Measurements from ENCODE around the gene ATP4B.

Gene ATP4B

DNA sequence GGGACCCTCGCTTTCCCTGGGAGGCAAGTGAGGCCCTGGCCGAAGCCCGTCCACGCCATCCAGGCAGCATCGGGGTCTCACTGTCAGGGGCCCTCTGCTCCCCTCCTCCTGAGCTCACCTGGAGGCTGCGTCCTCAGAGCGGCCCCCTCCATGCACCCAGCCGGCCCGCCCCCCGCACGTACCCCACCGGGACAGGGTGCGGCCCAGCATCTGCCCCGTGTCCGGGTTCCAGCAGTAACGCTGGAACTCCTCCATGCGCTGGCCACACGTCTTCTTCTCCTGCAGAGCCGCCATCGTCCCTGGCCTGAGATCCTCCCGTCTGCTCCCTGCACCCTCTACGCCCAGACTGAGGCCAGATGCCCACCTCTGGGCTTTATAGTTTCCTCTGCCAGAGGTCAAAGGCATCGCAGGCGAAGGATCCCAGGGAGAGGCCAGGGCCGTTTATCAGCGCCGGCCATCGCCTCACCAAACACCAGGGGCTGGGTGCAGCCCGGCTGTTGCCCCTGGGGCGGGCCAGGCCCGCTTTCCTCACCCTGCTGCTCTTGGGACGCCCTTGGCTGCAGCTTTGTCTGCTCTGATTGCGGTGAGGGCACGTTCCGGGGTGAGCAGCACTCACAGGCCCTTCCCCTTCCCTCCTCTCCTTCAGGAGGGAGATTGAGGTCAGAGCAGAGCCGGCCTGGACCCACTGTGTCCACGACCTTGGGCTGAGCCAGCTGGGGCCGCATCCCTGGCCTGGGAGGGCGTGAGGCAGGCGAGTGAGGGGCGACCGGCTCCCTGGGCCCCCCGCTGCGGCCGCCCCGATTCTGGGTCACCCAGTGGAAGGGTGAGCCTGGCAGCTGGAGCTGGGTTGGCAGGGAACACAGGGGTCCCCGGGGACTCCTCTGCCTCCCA is at the start of gene ATP4B:
Gene ATP4B, minus strand, starts transcription at position 348 of the 891 bp plus-strand sequence. Its CDS starts 54 bp downstream, at position 294.
- no peak for DNase-seq

DNA sequence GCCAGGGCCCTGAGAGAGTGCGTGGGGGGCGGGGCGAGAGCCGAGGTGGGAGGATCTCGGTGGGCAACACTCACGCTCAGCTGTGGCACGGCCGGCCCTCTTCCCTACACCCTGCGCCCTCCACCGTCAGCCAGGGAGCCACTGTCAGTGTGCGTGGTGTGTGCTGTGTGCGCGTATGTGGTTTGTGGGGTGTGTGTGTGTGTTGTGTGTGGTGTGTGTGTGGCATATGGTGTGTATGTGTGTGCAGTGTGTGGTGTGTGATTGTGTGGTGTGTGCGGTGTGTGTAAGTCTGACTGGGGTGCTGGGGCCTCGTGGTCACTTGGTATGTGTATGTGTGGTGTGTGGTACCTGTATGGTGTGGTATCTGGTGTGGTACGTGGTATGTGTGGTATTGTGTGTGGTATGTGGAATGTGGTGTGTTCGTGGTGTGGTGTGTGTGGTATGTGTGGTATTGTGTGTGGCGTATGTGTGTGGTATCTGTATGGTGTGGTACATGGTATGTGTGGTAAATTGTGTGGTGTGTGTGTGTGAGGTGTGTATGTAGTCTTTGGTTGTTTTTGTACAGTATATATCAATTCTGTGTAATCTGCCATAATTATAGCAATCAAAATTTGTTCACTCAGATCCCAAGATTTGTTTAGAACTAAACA is 14.1 kb upstream of the ATP4B start:
- in situ Hi-C loops (cut with MboI; ENCODE audit: low pct_unique_long_range_greater_than_20kb, low sequenced_read_pairs) = no loop called here
- DNase-seq = no peak

More for the DNA sequence above, at the start of gene ATP4B:
- in situ Hi-C loops (cut with MboI; ENCODE audit: low pct_unique_long_range_greater_than_20kb, low sequenced_read_pairs) = no loop called here

DNA sequence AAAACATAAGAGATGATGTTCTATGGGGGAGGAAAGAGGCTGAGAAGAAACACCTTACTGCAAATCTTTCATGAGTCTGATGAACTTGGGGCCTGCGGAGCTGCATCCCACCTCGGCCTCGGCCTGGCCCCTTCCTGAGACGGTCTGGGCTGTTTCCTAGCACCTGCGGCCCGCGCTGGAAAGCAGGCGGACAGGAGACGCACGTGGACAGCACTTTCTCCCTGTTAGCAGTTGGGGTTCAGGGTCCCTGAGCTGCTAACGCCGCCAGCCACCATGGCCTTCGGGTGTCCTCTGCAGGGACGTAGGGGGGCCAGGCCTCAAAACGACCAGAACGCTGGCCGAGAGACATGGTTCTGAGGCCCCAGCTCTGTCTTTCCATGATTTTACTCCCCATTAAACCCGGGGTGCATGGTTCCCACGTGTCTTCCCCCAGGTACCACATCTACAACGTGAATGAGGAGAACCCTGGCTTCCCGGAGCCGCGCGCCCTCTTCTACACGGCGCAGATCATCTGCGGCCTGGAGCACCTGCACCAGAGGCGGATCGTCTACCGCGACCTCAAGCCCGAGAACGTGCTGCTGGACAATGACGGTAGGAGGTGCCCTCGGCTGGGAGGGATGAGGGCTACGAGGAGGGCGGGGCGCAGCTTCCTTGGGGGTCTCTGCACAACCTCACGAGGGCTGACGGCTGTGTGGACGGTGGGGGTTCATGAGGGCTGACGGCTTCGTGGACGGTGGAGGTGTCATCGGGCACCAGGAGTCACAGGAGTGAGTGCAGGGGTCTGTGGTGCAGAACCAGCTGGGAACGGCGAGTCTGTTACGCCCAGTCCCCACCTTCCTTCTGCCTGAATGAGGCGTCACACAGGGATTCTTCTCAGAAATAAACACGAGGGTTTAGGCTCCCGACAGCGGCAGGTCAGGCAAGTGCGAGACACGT is 13.3 kb upstream of the ATP4B start:
- DNase-seq = no peak
- in situ Hi-C loops (cut with MboI; ENCODE audit: low pct_unique_long_range_greater_than_20kb, low sequenced_read_pairs) = no loop called here

DNA sequence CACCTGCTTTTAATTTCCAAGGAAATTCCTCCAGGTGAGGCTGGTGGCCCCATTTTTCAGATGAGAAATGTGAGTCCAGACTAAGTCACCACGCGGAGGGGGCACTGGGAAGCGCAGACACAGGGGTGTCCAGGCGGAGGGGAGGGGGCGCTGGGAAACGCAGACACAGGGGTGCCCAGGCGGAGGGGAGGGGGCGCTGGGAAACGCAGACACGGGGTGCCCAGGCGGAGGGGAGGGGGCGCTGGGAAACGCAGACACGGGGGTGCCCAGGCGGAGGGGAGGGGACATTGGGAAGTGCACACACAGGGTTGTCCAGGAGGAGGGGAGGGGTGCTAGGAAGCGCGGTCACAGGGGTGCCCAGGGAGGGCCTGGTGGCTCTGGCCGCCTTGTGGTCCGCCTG is 12.5 kb upstream of the ATP4B start:
- in situ Hi-C loops (cut with MboI; ENCODE audit: low pct_unique_long_range_greater_than_20kb, low sequenced_read_pairs) = no loop called here
- DNase-seq = no peak

DNA sequence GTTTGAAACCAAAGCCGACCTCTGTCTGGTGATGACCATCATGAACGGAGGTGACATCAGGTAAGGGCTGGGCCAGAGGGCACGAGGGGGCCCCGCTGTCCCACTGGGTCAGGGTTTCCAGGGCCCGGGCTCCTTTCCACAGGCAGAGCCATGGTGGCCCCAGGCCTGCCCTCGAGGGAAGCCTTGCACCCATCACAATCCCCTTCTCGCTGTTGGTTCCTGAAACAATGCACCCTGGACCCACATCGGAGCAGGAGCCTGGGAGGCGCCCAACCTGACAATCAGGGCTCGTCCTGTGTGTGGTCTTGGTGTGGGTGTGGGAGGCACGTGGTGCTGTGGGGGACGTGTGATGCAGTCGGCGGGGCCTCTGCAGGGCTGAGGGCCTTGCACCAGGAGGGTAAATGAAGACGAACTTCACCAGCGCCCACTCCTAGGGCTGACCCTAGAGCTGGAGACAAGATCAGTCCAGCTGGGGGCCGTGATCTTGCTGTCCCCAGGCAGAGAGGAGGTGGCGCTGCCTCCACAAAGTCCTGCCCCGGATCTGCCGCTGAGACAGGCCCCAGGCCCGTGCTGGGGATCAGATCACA is 11.8 kb upstream of the ATP4B start:
- no peak for DNase-seq
- in situ Hi-C loops (cut with MboI; ENCODE audit: low pct_unique_long_range_greater_than_20kb, low sequenced_read_pairs) = no loop called here

DNA sequence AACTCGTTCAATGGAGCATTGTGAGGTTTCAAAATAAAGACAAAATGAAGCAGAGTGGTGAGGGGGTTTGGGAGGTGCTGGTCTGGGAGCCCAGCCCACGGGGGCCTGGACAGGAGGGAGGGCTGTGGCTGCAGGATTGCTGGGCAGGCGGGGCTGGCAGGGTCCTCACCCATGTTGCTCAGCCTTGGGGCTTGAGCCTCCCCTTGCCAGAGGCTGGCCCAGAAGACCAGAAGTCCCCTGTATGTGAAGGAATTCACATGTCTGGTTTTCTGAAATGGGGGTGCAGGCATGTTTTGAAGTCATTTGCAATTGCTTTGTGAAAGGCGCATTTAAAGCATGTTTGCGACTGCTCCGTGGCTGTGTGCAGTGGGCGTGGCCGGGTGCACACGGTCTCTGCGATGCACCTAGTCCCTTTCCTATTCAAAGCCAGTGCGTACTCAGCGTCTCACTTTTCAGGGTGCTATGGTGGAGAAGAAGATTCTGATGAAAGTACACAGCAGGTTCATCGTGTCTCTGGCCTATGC is 11.3 kb upstream of the ATP4B start:
- in situ Hi-C loops (cut with MboI; ENCODE audit: low pct_unique_long_range_greater_than_20kb, low sequenced_read_pairs) = no loop called here
- no peak for DNase-seq

DNA sequence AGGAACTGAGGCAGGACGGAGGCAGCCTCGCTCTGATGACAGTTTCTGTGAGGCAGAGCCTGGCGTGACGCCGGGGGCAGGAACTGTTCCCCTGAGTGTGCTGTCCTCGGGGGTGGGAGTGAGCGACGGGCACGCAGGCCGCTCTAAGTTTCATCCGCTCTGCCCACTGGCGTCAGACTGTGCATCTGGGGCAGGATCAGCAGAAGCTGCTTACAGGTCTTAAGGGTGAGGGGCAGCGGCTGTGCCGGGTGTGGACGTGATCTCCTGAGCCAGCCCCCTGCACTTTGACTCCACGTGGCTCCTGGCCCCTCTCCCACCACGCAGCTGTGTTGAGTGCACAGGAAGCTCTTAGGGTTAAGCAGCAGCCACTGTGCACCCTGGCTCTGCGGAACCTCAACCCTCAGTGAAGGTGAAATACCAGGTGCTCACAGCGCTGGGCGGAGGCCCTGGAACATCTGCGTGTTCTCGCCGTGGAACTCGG is 10.5 kb upstream of the ATP4B start:
- in situ Hi-C loops (cut with MboI; ENCODE audit: low pct_unique_long_range_greater_than_20kb, low sequenced_read_pairs) = no loop called here
- DNase-seq = no peak

DNA sequence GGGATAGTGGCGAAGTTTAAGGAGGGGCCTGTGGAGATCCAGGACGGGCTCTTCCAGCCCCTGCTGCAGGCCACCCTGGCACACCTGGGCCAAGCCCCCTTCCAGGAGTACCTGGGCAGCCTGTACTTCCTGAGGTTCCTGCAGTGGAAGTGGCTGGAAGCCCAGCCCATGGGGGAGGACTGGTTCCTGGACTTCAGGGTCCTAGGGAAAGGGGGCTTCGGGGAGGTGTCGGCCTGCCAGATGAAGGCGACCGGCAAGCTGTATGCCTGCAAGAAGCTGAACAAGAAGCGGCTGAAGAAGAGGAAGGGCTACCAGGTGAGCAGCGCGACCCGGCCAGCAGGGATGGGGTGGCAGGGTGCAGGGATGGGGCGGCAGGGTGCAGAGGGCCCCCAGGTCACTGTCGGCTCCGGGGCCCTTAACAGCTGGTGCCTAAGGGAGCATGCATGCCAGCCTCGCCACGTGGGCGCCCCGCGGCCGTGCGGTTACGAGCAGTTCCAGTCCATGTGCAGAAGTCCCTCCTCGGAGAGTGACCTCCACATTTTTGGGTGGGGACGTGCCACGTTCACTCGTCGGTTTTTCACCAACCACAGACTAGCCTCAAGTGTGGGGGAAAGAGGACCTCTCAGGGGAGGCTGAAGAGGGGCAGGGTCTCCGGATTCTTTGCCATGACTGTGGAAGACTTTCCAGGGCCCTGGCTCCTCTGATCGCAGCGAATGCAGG is 9.9 kb upstream of the ATP4B start:
- DNase-seq = no peak
- in situ Hi-C loops (cut with MboI; ENCODE audit: low pct_unique_long_range_greater_than_20kb, low sequenced_read_pairs) = no loop called here

DNA sequence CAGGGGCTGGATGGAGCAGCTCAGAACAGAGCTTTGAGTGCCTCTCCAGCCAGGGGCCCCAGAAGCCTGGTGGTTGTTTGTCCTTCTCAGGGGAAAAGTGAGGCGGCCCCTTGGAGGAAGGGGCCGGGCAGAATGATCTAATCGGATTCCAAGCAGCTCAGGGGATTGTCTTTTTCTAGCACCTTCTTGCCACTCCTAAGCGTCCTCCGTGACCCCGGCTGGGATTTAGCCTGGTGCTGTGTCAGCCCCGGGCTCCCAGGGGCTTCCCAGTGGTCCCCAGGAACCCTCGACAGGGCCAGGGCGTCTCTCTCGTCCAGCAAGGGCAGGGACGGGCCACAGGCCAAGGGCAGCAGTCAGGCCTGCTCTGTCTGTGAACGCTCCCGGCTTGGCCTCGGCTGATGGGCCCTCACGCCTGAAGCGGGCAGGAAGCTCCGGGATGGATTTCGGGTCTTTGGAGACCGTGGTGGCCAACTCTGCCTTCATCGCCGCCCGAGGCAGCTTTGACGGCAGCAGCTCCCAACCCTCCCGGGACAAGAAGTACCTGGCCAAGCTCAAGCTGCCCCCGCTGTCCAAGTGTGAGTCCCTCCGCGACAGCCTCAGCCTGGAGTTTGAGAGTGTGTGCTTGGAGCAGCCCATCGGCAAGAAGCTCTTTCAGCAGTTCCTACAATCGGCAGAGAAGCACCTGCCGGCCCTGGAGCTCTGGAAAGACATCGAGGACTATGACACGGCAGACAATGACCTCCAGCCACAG is 9.1 kb upstream of the ATP4B start, which contains the start of gene GRK1:
Gene GRK1, plus strand, starts transcription at position 269 of the 751 bp plus-strand sequence. Its CDS starts 168 bp downstream, at position 437.
- DNase-seq = no peak
- in situ Hi-C loops (cut with MboI; ENCODE audit: low pct_unique_long_range_greater_than_20kb, low sequenced_read_pairs) = no loop called here

DNA sequence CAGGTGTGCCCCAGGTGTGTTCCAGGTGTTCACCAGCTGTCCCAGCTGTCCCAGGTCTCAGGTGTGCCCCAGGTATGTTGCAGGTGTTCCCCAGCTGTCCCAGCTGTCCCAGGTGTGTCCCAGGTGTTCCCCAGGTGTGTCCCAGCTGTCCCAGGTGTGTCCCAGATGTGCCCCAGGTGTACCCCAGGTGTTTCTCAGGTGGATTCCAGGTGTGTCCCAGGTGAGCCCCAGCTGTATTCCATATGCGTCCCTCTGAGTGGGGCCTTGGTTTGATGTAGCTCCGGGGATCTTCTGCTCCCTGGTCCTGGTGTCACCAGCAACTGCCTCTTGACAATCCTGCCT is 8.3 kb upstream of the ATP4B start:
- DNase-seq = no peak
- in situ Hi-C loops (cut with MboI; ENCODE audit: low pct_unique_long_range_greater_than_20kb, low sequenced_read_pairs) = no loop called here

DNA sequence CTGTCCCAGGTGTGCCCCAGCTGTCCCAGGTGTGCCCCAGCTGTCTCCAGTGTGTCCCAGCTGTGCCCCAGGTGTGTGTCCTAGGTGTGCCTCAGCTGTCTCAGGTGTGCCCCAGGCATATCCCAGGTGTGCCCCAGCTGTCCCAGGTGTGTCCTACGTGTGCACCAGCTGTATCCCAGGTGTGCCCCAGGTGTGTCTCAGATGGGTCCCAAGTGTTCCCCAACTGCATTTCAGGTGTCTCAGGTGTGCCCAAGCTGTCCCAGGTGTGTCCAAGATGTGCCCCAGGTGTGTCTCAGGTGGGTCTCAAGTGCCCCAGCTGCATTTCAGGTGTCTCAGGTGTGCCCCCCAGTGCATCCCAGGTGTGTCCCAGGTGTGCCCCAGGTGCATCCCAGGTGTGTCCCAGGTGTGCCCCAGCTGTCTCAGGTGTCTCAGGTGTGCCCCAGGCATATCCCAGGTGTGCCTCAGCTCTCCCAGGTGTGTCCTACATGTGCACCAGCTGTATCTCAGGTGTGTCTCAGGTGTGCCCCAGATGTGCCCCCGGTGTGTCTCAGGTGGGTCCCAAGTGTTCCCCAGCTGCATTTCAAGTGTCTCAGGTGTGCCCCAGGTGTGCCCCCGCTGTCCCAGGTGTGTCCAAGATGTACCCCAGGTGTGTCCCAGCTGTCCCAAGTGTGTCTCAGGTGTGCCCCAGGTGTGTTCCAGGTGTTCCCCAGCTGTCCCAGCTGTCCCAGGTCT is 7.8 kb upstream of the ATP4B start:
- in situ Hi-C loops (cut with MboI; ENCODE audit: low pct_unique_long_range_greater_than_20kb, low sequenced_read_pairs) = no loop called here
- DNase-seq = no peak

DNA sequence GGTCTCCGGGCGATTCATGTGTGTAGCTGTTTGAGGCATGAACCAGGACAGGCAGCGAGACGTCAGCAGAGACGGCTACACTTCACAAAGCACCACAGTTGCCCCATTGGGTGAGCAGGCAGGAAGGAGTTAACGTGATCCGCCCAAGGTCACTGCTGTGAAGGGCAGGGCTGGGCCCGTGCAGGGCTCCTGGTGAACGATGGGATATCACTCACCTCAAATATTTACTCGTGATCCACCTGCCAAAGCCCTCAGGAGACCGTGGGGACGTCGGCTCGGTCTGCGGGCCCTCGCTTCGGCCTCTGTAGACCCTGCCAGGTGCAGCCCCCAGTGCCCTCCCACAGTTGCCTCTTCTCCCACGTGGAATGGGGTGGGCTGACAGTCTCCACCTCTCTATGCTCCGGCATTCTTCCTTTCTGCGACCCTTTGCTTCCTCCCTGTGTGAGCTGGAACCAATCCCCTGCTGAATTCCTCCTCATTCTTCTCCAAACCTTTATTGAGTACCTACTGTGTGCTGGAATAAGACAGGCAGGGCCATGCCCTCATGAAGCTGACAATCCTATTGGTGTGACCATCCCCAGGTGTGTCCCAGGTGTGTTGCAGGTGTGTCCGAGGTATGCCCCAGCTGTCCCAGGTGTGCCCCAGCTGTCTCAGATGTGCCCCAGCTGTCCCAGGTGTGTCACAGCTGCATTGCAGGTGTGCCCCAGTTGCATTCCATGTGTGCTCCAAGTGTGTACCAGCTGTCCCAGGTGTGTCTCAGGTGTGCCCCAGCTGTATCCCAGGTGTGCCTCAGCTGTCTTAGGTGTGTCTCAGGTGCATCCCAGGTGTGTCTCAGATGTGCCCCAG is 7.0 kb upstream of the ATP4B start:
- in situ Hi-C loops (cut with MboI; ENCODE audit: low pct_unique_long_range_greater_than_20kb, low sequenced_read_pairs) = no loop called here
- DNase-seq = no peak

DNA sequence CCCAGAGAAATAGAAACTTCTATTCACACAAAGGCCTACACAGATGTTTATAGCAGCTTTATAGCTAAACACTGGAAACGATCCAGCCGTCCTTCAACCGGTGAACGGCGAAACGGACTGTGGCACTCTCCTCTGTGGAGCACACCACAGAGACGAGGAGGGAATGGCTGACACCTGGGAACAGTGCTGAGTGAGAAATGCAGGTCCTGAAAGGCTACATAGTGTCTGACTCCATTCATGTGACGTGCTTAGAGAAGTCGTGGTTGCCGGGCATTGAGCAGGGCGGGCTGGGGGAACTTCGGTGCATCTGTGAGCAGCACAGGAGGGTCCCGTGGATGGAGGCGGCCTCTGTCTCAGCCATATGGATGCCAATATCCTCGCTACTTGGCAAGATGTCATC is 5.9 kb upstream of the ATP4B start:
- DNase-seq = no peak

DNA sequence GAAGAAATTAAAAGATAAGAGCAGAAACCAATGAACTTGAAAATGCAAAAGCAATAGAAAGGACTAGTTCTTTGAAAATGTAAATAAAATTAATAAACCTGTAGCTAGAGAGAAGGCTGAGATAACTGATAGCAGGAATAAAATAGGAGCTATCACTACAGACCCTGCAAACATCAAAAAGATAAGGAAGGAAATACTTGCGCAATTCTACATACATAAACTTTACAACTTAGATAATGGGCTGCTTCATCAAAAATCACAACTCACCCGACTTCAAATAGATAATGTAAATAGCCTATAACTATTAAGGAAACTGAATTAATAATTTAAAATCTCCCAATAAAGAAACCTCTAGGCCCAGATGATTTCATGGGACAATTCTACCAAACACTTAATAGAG is 3.5 kb upstream of the ATP4B start:
- in situ Hi-C loops (cut with MboI; ENCODE audit: low pct_unique_long_range_greater_than_20kb, low sequenced_read_pairs) = no loop called here
- no peak for DNase-seq

More for the DNA sequence above, 5.9 kb upstream of the ATP4B start:
- in situ Hi-C loops (cut with MboI; ENCODE audit: low pct_unique_long_range_greater_than_20kb, low sequenced_read_pairs) = no loop called here

DNA sequence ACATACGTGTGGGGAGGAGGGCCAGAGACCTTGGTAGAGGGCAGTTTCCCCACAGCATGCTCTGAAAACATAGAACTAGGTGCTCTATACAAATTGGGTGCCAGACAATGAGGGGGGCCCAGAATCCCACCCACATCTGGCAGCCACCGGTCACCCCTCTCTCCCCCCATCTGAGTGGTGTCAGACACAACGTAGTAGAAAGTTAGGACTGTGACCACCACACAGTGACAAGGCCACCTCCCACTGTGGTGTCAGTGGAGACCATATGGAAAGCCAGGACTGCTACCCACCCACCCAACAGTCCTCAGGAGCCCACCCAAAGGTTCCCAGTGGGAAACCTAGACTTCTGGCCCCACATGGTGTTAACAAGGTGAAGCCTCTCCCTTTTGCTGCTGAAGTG is 2.1 kb upstream of the ATP4B start:
- DNase-seq = no peak
- in situ Hi-C loops (cut with MboI; ENCODE audit: low pct_unique_long_range_greater_than_20kb, low sequenced_read_pairs) = no loop called here

DNA sequence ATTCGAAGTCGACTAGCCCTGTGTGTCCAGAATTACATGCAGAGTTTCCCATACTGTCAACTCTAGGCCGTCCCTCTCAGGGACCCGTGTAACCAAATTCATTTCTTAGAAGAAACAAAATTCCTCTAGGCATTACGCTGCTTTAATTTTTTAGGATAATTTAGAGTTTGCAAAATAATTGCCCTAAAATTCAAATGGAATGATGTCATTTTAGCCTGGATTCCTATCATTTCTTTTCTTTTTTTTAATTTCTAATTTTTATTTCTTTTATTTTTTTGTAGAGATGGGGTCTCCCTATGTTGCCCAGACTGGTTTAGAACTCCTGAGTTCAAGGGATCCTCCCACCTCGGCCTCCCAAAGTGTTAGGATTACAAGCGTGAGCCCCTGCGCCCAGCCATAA is 1.3 kb upstream of the ATP4B start:
- in situ Hi-C loops (cut with MboI; ENCODE audit: low pct_unique_long_range_greater_than_20kb, low sequenced_read_pairs) = no loop called here
- no peak for DNase-seq

Data from KBM-7 (cell line).